Measurements from ENCODE around the gene AHI1. TPM values are rescaled to one million over a fixed set of nuclear protein-coding genes. Genes with fewer than 3 reads are reported as not detected.
A peak's percentile ranks its signal among the peaks of the same experiment; 100 is the strongest.

Gene AHI1
- polyA plus RNA-seq, 5 donors: 32.4 to 63.9 (median 55.2) TPM

- no peak for DNase-seq
These were observed 198.3 kb downstream of the AHI1 start for GRCh38 chr6:135299256-135299655.

- DNase-seq: no peak
These were observed 199.1 kb downstream of the AHI1 start for GRCh38 chr6:135298455-135298854.

- DNase-seq: no peak
These were observed 200.8 kb downstream of the AHI1 start for GRCh38 chr6:135296715-135297114.

GRCh38 chr6:135295085-135295484 is 202.5 kb downstream of the AHI1 start:
- no peak for DNase-seq

GRCh38 chr6:135291288-135292076 is 206.1 kb downstream of the AHI1 start:
- DNase-seq: no peak

GRCh38 chr6:135289816-135290215 is 207.7 kb downstream of the AHI1 start:
- no peak for DNase-seq

GRCh38 chr6:135286962-135287538 is 210.5 kb downstream of the AHI1 start:
- DNase-seq: no peak

GRCh38 chr6:135285165-135285564 is 212.4 kb downstream of the AHI1 start:
- DNase-seq: no peak

- no peak for DNase-seq
These were observed 213.6 kb downstream of the AHI1 start for GRCh38 chr6:135283926-135284325.

GRCh38 chr6:135282395-135282794 is 215.1 kb downstream of the AHI1 start:
- DNase-seq: no peak

GRCh38 chr6:135281964-135282363 is 215.6 kb downstream of the AHI1 start:
- no peak for DNase-seq

GRCh38 chr6:135281227-135281626 is 216.3 kb downstream of the AHI1 start:
- DNase-seq: no peak

GRCh38 chr6:135280375-135281136 is 217.0 kb downstream of the AHI1 start:
- DNase-seq: no peak

GRCh38 chr6:135277422-135277821 is 220.1 kb downstream of the AHI1 start:
- no peak for DNase-seq

GRCh38 chr6:135274561-135275293 is 222.8 kb downstream of the AHI1 start:
- no peak for DNase-seq

GRCh38 chr6:135271626-135272025 is 225.9 kb downstream of the AHI1 start:
- DNase-seq: no peak

- peak; percentile 20 to 25 for DNase-seq
These were observed 226.6 kb downstream of the AHI1 start for GRCh38 chr6:135270676-135271536.

GRCh38 chr6:135269481-135269891 is 228.1 kb downstream of the AHI1 start:
- DNase-seq: no peak

GRCh38 chr6:135268740-135269139 is 228.8 kb downstream of the AHI1 start:
- no peak for DNase-seq

- DNase-seq: no peak
These were observed 229.3 kb downstream of the AHI1 start for GRCh38 chr6:135268263-135268662.

- DNase-seq: no peak
These were observed 230.5 kb downstream of the AHI1 start for GRCh38 chr6:135267085-135267484.
